AG09319 (cell line): ENCODE measurements around the gene TAF4B.

Experiments
- DNase-seq: peaks from one replicate; pipeline ENCODE4 v3.0.0-alpha.2; 2010; ENCODE audit warnings: low read depth; ENCODE audit errors: extremely low read depth
- CTCF ChIP-seq: IDR thresholded peaks from 2 replicates; pipeline ENCODE4 v1.5.1; 2011; ENCODE audit warnings: low read depth, mild to moderate bottlenecking, inconsistent platforms, low read length, moderate library complexity

The TAF4B gene

GRCh38 chr18:26409091-26409490 is 182.8 kb downstream of the TAF4B start:
- DNase-seq = no peak
- no peak for TF ChIP-seq CTCF

- no peak for DNase-seq
- TF ChIP-seq CTCF = no peak
Observed at GRCh38 chr18:26414901-26415440, 188.7 kb downstream of the TAF4B start.

GRCh38 chr18:26415631-26416030 is 189.4 kb downstream of the TAF4B start:
- no peak for TF ChIP-seq CTCF
- DNase-seq = no peak

DNA sequence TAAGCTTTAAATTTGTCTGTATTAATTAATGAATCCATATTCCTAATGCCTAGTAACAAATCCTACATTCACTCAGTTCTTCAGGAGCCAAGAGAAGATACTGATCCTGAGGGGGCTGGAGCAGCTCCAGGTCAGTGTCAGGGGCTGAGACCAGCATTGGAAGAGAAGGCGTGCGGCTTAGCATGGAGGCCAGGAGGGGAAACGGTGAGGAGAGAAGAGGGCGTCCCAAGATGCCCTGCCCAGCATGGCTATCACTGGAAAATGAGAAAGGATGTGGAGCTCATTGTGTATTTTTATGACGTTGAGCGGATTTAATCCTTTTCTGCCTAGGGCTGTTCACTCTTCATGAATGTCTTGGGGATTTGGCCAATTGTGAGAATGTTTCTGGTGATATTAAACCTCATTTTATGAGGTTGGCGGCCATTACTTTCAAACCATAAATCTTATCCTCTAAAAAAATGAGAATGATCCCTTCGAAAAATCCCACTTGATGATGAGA is 190.5 kb downstream of the TAF4B start:
- no peak for DNase-seq
- TF ChIP-seq CTCF = no peak

DNA sequence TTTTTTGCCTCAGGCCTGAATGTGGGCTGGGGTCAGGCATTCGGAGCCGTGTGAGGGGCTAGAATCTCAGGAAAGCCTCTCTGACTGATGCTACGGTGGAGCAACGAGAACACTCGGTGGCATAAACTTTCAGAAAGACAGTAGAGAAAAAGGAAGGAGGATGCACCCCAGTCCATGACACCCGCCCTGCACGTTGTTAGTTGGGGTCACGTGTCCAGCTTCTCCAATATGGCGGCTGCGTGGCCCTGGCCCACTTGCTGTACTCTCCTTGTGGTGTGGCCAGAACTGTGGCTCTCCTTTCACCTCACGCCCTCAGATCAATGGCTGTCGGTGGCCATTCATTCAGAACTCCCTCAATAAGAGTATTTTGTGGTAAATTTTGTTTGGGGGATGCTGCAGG is 190.9 kb downstream of the TAF4B start:
- no peak for TF ChIP-seq CTCF

GRCh38 chr18:26418225-26418624 is 192.0 kb downstream of the TAF4B start:
- TF ChIP-seq CTCF = no peak
- DNase-seq = no peak

More for the DNA sequence above, 190.9 kb downstream of the TAF4B start:
- no peak for DNase-seq

GRCh38 chr18:26419746-26420145 is 193.5 kb downstream of the TAF4B start:
- TF ChIP-seq CTCF = no peak
- DNase-seq = no peak
